K562 (cell line): ENCODE results near the gene MYO15B. TPM values are rescaled to one million over a fixed set of nuclear protein-coding genes. Genes with fewer than 3 reads are reported as not detected.

Source experiments
- ATAC-seq: fragments of 200-7000 bp; cut with Tn5 transposase; 3 replicates; pipeline ENCODE4 v1.9.1; 2020; ENCODE audit warnings: moderate library complexity
- BruUV-seq: library from RNA; stranded (reverse); fragments of 400-500 nt; replicated peaks from 2 replicates; lab custom pipeline; 2021; lab: Mats Ljungman, UMichigan
- CTCF ChIA-PET: fragments of 300-600 bp; formaldehyde crosslinking; extraction: SDS; loops from one replicate; lab custom pipeline; 2021; ENCODE audit warnings: low intra/inter-chr PET ratio; lab: Yijun Ruan, JAX
- POLR2A ChIA-PET: fragments of 300-600, 350-650 bp; sonication (Branson Sonifier 250); formaldehyde crosslinking; extraction: SDS; loops from one replicate; lab custom pipeline; 2021; ENCODE audit warnings: antibody characterized with exemption, inconsistent platforms; lab: Yijun Ruan, JAX
- DNase-seq, 4 experiments: peaks; one replicate each; pipeline versions ENCODE4 v3.0.0 to v3.0.0-alpha.2; 2011 to 2018; ENCODE audit warnings: low spot score in 3 of 4, mixed read lengths in 3 of 4; ENCODE audit errors: extremely low read depth in 1 of 4
- FAIRE-seq: peaks from 2 replicates; lab custom pipeline; 2011; peaks lifted over from hg19 to GRCh38; lab: Jason Lieb, UNC
- H2AFZ ChIP-seq: 2 replicates; pipeline ENCODE4 v1.6.0; 2011; ENCODE audit warnings: low read depth, low read length, control low read depth, inconsistent platforms
- H3K27ac ChIP-seq: fragments of 200-600 bp; 3 replicates; pipeline ENCODE4 v1.8.0; 2011; ENCODE audit warnings: low read depth, mild to moderate bottlenecking, control low read depth, inconsistent platforms, low read length, moderate library complexity, mixed read lengths; ENCODE audit errors: extremely low read depth
- H3K27me3 ChIP-seq, 2 experiments: fragments of 300-600 bp in 1 of 2; 2 replicates in 1 of 2; 3 replicates in 1 of 2; pipeline versions ENCODE4 v1.6.0 to v1.8.0; 2011; ENCODE audit warnings: inconsistent platforms in 2 of 2, low read length in 2 of 2, mild to moderate bottlenecking in 1 of 2, mixed read lengths in 1 of 2, moderate library complexity in 1 of 2; ENCODE audit not compliant: control insufficient read depth in 2 of 2, insufficient read depth in 2 of 2
- H3K36me3 ChIP-seq: fragments of 300-600 bp; 3 replicates; pipeline ENCODE4 v1.8.0; 2011; ENCODE audit warnings: mild to moderate bottlenecking, low read length, inconsistent platforms; ENCODE audit not compliant: control insufficient read depth, insufficient read depth
- H3K4me1 ChIP-seq, 2 experiments: fragments of 200-600 bp in 1 of 2; replicated peaks in 1 of 2; 2 replicates in 1 of 2; 3 replicates in 1 of 2; pipeline versions ENCODE4 v1.5.1 to v1.8.0; 2011; ENCODE audit warnings: inconsistent platforms in 2 of 2, low read length in 2 of 2, mild to moderate bottlenecking in 1 of 2, mixed read lengths in 1 of 2, moderate library complexity in 1 of 2; ENCODE audit not compliant: control insufficient read depth in 2 of 2, insufficient read depth in 2 of 2
- H3K4me2 ChIP-seq: 2 replicates; pipeline ENCODE4 v1.6.1; 2011; ENCODE audit warnings: low read length, control low read depth, inconsistent platforms, mixed read lengths; ENCODE audit not compliant: insufficient read depth
- H3K4me3 ChIP-seq: fragments of 200-600 bp; sonication (generic), shearing (Covaris generic); 2 replicates; pipeline ENCODE4 v1.5.1; 2016; ENCODE audit warnings: control low read depth, inconsistent platforms
- H3K79me2 ChIP-seq: fragments of 200-600 bp; 3 replicates; pipeline ENCODE4 v1.8.0; 2011; ENCODE audit warnings: low read length, inconsistent platforms; ENCODE audit not compliant: control insufficient read depth, insufficient read depth
- H3K9ac ChIP-seq, 2 experiments: 2 replicates each; pipeline versions ENCODE4 v1.6.0 to v1.6.1; 2011; ENCODE audit warnings: low read depth in 2 of 2, low read length in 2 of 2, control low read depth in 1 of 2, inconsistent platforms in 1 of 2, mild to moderate bottlenecking in 1 of 2, mixed read lengths in 1 of 2; ENCODE audit not compliant: insufficient read depth in 1 of 2
- H3K9me1 ChIP-seq: one replicate; pipeline ENCODE4 v1.6.0; 2011; ENCODE audit warnings: inconsistent platforms, mild to moderate bottlenecking, low read length, moderate library complexity; ENCODE audit not compliant: control insufficient read depth, insufficient read depth
- H3K9me3 ChIP-seq: replicated peaks from 2 replicates; pipeline ENCODE4 v1.5.1; 2011; ENCODE audit warnings: low read depth, low read length, inconsistent platforms; ENCODE audit not compliant: control insufficient read depth, insufficient read depth
- H4K20me1 ChIP-seq: replicated peaks from 2 replicates; pipeline ENCODE4 v1.6.1; 2011; ENCODE audit warnings: low read length, inconsistent platforms, mixed read lengths; ENCODE audit not compliant: control insufficient read depth, insufficient read depth
- ELF1 ChIP-seq: fragments of 200-800 bp; sonication (Bioruptor generic); IDR thresholded peaks from 2 replicates; pipeline ENCODE4 v1.6.1; 2016; ENCODE audit warnings: missing genetic modification characterization, missing compliant biosample characterization
- MBD2 ChIP-seq: sonication (generic); IDR thresholded peaks from 2 replicates; pipeline ENCODE4 v1.6.1; 2016; ENCODE audit warnings: low read depth, borderline replicate concordance
- RB1 ChIP-seq: fragments of 450-650 bp; IDR thresholded peaks from 2 replicates; pipeline ENCODE4 v1.6.1; 2017; ENCODE audit warnings: low read depth, mild to moderate bottlenecking
- SAP30 ChIP-seq: fragments of 200-600 bp; sonication (generic); IDR thresholded peaks from 2 replicates; pipeline ENCODE4 v1.6.1; 2012; ENCODE audit warnings: borderline replicate concordance, low read depth, mild to moderate bottlenecking, moderate library complexity, low read length, control low read depth, inconsistent platforms; ENCODE audit not compliant: insufficient read depth, poor library complexity, severe bottlenecking
- SREBF2 ChIP-seq: sonication (generic); formaldehyde crosslinking; IDR thresholded peaks from 2 replicates; pipeline ENCODE4 v1.4.0; 2020; ENCODE audit warnings: mild to moderate bottlenecking, missing genetic modification reagents
- ZNF551 ChIP-seq: fragments of 250-450 bp; sonication (Bioruptor Pico); IDR thresholded peaks from 2 replicates; pipeline ENCODE4 v1.5.0; 2021; ENCODE audit warnings: mild to moderate bottlenecking, moderate library complexity
- ZNF644 ChIP-seq: fragments of 200-800 bp; sonication (Bioruptor generic); IDR thresholded peaks from 2 replicates; pipeline ENCODE4 v1.6.1; 2016; ENCODE audit warnings: low read depth, missing genetic modification characterization, missing compliant biosample characterization
- ZNF695 ChIP-seq: fragments of 450-650 bp; formaldehyde crosslinking; IDR thresholded peaks from 2 replicates; pipeline ENCODE4 v1.4.0; 2020; ENCODE audit warnings: mild to moderate bottlenecking, moderate library complexity
- WGBS: fragments of 100-300 bp; shearing (Covaris generic); methylation state at CpG from one replicate; pipeline ENCODE4 v1.1.6; 2016; ENCODE audit warnings: low coverage, mixed read lengths; ENCODE audit not compliant: insufficient coverage; ENCODE audit errors: missing lambda C conversion rate; 5-methylcytosine and 5-hydroxymethylcytosine counted together
- in situ Hi-C: fragments of 300-500 bp; cut with MboI; formaldehyde crosslinking; loops from 4 replicates; pipeline ENCODE4 v1.15.0; 2018; ENCODE audit warnings: inconsistent platforms, mixed read lengths
- intact Hi-C: fragments of 100-400 bp; cut with micrococcal nuclease; formaldehyde crosslinking; loops from 2 replicates; pipeline ENCODE4 v1.14.2; 2022
- polyA plus RNA-seq, 8 experiments: library from polyadenylated mRNA; depleted of rRNA in 4 of 8; stranded (reverse) in 5 of 8; unstranded in 3 of 8; fragments of >200 nt; fragmentation: Nextera tagmentation in 2 of 8; fragmentation: Illumina TruSeq in 1 of 8; extraction: Ambion mirVana in 2 of 8; extraction: Trizol in 1 of 8; gene quantifications; 2 replicates each; pipeline versions ENCODE4 v1.2.1 to v1.2.3, GENCODE V29; 2011 to 2014; ENCODE audit warnings: inconsistent platforms in 1 of 8, missing spikeins in 1 of 8
- total RNA-seq, 7 experiments: library from RNA; depleted of rRNA in 6 of 7; stranded (reverse); fragments of >200 nt in 6 of 7; fragmentation: Illumina TruSeq in 2 of 7; extraction: Trizol in 2 of 7; gene quantifications; 2 replicates each; pipeline versions ENCODE4 v1.2.1 to v1.2.3, GENCODE V29; 2011 to 2021; ENCODE audit warnings: low replicate concordance in 1 of 7
- TF ChIP-seq, protein P1 (sequence below), 2 experiments: fragments of 150-350 bp in 1 of 2; IDR thresholded peaks; 2 replicates each; pipeline ENCODE4 v1.6.1; 2012 to 2016; ENCODE audit warnings: low read depth in 2 of 2, low read length in 2 of 2, mild to moderate bottlenecking in 1 of 2, moderate library complexity in 1 of 2
- TF ChIP-seq, protein P2 (sequence below): fragments of 250-450 bp; sonication (Bioruptor Pico); IDR thresholded peaks from 2 replicates; pipeline ENCODE4 v1.8.0; 2021; ENCODE audit warnings: mild to moderate bottlenecking, moderate library complexity

Gene MYO15B
- total and polyA plus RNA-seq, 9 of the 15 experiments (the other 6 are each of a cell fraction or from before 2014, with no cell fraction given): 0.05 to 3.1 (median 0.83) TPM; not detected in 2

DNA sequence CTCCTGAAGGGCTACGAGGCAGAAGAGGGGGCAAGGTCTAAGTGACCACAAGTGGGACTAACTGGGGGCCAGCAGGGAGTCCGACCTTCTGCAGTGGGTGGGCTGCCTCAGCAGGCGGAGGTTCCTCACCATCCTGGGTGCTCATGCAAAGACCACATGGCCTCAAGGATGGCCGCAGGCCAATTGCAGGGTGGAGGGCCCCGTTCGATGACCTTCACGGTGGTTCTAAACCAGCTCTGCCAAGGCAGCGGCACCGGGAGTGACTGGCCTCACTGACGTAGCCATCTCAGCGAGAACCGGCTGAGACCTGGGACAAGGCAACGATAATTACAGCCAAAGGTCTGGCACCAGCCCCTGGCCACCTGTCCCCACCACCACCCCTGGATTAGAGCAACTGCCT lies 51.3 kb downstream of the MYO15B start (continued):
- TF ChIP-seq ZNF695 (CRISPR knock-in tag): no peak
- no peak for TF ChIP-seq ZNF551 (CRISPR knock-in tag)

DNA sequence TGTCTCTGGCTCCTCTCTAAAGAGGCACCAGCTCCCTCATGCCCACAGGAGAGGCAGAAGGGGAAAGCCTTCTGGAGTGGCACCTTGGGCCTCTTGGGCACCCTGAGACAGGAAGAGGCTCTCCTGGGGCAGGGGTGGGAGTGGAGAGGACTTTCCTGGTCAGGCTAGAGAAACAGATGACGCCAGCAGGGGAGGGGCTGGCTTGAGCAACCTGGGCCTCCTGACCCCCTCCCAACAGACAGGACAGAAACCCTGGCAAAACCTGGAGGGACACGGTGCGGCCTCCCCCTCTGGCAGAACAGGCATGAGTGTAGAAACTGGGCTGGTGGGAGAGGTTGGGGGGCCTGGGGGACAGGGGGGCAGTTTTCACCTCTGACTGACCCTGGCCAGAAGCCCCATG lies 51.7 kb downstream of the MYO15B start:
- TF ChIP-seq RB1 (no peak), ELF1 (no peak), SREBF2 (no peak), ZNF644 (tag) (no peak), SAP30 (no peak), MBD2 (no peak)
- TF ChIP-seq, protein P1, sequence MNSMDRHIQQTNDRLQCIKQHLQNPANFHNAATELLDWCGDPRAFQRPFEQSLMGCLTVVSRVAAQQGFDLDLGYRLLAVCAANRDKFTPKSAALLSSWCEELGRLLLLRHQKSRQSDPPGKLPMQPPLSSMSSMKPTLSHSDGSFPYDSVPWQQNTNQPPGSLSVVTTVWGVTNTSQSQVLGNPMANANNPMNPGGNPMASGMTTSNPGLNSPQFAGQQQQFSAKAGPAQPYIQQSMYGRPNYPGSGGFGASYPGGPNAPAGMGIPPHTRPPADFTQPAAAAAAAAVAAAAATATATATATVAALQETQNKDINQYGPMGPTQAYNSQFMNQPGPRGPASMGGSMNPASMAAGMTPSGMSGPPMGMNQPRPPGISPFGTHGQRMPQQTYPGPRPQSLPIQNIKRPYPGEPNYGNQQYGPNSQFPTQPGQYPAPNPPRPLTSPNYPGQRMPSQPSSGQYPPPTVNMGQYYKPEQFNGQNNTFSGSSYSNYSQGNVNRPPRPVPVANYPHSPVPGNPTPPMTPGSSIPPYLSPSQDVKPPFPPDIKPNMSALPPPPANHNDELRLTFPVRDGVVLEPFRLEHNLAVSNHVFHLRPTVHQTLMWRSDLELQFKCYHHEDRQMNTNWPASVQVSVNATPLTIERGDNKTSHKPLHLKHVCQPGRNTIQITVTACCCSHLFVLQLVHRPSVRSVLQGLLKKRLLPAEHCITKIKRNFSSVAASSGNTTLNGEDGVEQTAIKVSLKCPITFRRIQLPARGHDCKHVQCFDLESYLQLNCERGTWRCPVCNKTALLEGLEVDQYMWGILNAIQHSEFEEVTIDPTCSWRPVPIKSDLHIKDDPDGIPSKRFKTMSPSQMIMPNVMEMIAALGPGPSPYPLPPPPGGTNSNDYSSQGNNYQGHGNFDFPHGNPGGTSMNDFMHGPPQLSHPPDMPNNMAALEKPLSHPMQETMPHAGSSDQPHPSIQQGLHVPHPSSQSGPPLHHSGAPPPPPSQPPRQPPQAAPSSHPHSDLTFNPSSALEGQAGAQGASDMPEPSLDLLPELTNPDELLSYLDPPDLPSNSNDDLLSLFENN (IDR thresholded peaks at IDR 0.05; ENCODE audit: low read depth in 2 of 2, low read length in 2 of 2): no peak
- TF ChIP-seq, protein P2, sequence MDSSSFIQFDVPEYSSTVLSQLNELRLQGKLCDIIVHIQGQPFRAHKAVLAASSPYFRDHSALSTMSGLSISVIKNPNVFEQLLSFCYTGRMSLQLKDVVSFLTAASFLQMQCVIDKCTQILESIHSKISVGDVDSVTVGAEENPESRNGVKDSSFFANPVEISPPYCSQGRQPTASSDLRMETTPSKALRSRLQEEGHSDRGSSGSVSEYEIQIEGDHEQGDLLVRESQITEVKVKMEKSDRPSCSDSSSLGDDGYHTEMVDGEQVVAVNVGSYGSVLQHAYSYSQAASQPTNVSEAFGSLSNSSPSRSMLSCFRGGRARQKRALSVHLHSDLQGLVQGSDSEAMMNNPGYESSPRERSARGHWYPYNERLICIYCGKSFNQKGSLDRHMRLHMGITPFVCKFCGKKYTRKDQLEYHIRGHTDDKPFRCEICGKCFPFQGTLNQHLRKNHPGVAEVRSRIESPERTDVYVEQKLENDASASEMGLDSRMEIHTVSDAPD (CRISPR knock-in tag): no peak
- TF ChIP-seq, all 486 proteins: peak for 0
- in situ Hi-C loops: no loop called here
- H3K9ac ChIP-seq: no peak overlapping the region
- peaks cover 15 to 48% of the 10 kb centered on the region in 2 experiments; a peak in 4 of 5 replicates for H3K4me1 ChIP-seq
- H4K20me1 ChIP-seq: 0 out of 2 replicates have a peak, but pooled peaks cover 11% of the 10 kb centered on the region
- CTCF ChIA-PET: no interaction called here
- no peaks in the 10 kb centered on the region for H3K79me2 ChIP-seq
- no peak overlapping the region for H3K27ac ChIP-seq
- no peaks in the 10 kb centered on the region for H3K27me3 ChIP-seq
- ATAC-seq (no peak), DNase-seq (no peak), FAIRE-seq (no peak)
- no peaks in the 10 kb centered on the region for H3K9me1 ChIP-seq
- H3K4me3 ChIP-seq: no peak overlapping the region
- intact Hi-C loops: no loop called here
- POLR2A ChIA-PET: no interaction called here
- BruUV-seq: no TSS peak
- peaks cover 3% of the 10 kb centered on the region; the same call in 1 of the 3 replicates for H3K36me3 ChIP-seq
- no peaks in the 10 kb centered on the region for H3K9me3 ChIP-seq
- 90% methylated on average over 3 of the region's 3 CpGs for WGBS
- H3K4me2 ChIP-seq: no peak overlapping the region
- H2AFZ ChIP-seq: no peak overlapping the region
